Epithelial cell of proximal tubule (primary cell): ENCODE data around the gene POM121. TPM values are rescaled to one million over a fixed set of nuclear protein-coding genes. Genes with fewer than 3 reads are reported as not detected.
A peak's percentile ranks its signal among the peaks of the same experiment; 100 is the strongest.
"Not testable (repeated sequence)": the region's sequence is repeated elsewhere in the genome, so short reads cannot be mapped to it uniquely, and the experiment has no call there.

Source experiments
- DNase-seq: peaks from one replicate; pipeline ENCODE4 v3.0.0-alpha.2; 2011; ENCODE audit warnings: low read depth
- H3K4me3 ChIP-seq: 2 replicates; pipeline ENCODE4 v1.5.1; 2011; ENCODE audit warnings: low read depth, mild to moderate bottlenecking, low read length
- total RNA-seq: library from RNA; depleted of rRNA; stranded (reverse); fragments of >200 nt; gene quantifications from 2 replicates; pipeline ENCODE4 v1.2.3, GENCODE V29; 2015
- TF ChIP-seq, protein P1 (sequence below): conservative IDR thresholded peaks from 2 replicates; pipeline ENCODE4 v1.5.1; 2012; ENCODE audit warnings: low read depth, mild to moderate bottlenecking, low read length

Gene POM121
- total RNA-seq: 6.6 and 9.8 TPM in 2 replicates

DNA sequence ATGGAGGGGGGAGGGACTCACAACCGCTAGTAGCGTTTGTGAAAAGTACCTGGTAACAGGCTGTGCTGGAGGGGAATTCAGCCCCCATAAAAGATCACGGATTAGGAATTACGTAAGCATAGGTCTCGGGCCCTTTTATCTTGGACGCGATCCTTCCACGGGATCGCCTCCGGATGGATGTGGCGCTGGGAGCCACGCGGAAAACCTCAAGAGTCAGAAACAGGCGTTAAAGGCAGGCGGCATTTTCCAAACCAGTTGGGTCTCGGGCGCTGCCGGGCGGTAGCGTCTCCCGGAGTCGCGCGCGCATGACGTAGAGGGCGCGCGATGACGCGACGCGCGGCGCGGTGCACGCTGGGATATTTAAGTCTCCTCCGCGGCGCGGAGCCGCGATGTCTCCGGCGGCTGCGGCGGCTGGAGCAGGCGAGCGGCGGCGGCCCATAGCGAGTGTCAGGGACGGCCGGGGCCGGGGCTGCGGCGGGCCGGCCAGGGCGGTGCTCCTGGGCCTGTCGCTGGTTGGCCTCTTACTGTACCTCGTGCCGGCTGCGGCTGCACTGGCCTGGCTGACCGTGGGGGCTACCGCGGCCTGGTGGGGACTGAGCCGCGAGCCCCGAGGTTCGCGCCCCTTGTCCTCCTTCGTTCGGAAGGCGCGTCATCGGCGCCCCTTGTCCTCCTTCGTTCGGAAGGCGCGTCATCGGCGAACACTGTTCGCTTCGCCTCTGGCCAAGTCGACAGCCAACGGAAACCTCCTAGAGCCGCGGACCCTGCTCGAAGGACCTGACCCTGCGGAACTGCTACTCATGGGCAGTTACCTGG, at the start of gene POM121:
TSS of gene POM121 (plus strand) at position 363 of the 813 bp plus-strand sequence. CDS start at position 390, 27 bp downstream.
- TF ChIP-seq, protein P1, sequence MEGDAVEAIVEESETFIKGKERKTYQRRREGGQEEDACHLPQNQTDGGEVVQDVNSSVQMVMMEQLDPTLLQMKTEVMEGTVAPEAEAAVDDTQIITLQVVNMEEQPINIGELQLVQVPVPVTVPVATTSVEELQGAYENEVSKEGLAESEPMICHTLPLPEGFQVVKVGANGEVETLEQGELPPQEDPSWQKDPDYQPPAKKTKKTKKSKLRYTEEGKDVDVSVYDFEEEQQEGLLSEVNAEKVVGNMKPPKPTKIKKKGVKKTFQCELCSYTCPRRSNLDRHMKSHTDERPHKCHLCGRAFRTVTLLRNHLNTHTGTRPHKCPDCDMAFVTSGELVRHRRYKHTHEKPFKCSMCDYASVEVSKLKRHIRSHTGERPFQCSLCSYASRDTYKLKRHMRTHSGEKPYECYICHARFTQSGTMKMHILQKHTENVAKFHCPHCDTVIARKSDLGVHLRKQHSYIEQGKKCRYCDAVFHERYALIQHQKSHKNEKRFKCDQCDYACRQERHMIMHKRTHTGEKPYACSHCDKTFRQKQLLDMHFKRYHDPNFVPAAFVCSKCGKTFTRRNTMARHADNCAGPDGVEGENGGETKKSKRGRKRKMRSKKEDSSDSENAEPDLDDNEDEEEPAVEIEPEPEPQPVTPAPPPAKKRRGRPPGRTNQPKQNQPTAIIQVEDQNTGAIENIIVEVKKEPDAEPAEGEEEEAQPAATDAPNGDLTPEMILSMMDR: no peak
- no peak for DNase-seq
- H3K4me3 ChIP-seq: peak within 1 kb of the TSS; percentile 75

GRCh38 chr7:72879079-72879736, 45.7 kb upstream of the POM121 start:
- H3K4me3 ChIP-seq: peak overlapping the region; percentile 78
- peak; percentile 42 for DNase-seq

DNA sequence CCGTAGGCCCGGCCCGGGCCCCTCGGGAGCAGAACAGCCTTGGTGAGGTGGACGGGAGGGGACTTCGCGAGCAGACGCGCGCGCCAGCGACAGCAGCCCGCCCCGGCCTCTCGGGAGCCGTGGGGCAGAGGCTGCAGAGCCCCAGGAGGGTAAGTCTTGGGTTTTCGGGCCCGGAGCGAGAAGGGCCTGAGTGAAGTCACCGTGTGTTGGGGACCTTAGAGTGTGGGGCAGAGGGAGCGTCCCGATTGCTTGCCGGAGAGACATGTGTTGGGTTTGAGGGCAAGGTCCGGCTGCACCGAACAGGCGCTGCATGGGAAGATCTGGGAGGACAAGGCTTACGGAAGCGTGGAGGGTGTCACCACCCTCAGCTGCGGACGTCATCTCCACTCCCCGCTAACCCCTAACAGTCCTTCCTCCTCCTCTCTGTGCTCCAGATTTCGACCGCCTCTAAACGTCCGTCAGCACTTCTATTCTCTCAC, 45.1 kb upstream of the POM121 start:
- H3K4me3 ChIP-seq: peak overlapping the region; percentile 78
- DNase-seq: peak; percentile 10

DNA sequence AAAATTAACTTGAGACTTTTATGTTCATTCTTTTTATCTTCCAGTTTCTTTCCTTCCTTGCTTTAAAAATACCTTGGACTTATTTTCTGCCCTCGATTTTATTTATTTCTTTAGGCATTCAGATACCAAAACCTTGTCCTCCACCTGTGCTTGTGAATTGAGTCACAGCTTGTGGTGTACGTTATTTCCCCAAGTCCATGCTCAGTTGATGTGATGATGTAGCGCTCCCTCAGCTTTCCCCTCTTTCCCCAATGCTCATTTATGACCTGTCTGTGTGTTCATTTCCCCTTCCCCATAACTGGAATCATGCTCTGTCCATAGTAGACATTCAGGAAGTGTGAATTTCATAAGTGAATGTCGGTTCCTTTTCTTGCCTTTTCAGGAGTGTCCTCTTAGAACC, 33.1 kb upstream of the POM121 start:
- DNase-seq, H3K4me3 ChIP-seq: not testable (repeated sequence)

DNA sequence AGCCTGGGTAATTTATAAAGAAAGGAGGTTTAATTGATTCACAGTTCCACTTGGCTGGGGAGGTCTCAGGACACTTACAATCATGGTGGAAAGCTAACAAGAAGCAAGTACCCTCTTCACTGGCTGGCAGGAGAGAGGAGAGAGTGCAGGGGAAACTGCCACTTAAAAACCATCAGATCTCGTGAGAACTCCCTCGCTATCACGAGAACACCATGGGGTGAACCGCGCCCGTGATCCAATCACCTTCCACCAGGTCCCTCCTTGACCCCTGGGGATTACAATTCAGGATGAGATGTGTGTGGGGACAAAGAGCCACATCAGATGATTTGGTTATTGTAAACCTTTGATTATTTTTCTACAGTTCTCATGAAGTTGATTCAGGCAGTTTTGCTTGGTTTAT, 20.2 kb upstream of the POM121 start:
- H3K4me3 ChIP-seq: not testable (repeated sequence)

DNA sequence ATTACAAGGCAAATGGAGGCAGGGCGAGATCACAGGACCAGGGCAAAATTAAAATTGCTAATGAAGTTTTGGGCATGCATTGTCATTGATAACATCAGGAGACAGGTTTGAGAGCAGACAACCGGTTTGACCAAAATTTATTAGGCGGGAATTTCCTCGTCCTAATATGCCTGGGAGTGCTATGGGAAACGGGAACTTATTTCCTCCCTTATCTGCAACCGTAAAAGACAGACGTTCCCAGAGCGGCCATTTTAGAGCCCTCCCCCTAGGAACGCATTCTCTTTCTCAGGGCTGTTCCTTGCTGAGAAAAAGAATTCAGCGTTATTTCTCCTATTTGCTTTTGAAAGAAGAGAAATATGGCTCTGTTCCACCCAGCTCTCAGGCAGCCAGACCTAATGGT, 16.5 kb upstream of the POM121 start:
- not testable (repeated sequence) for DNase-seq, H3K4me3 ChIP-seq

More for the DNA sequence above, 20.2 kb upstream of the POM121 start:
- DNase-seq: not testable (repeated sequence)

DNA sequence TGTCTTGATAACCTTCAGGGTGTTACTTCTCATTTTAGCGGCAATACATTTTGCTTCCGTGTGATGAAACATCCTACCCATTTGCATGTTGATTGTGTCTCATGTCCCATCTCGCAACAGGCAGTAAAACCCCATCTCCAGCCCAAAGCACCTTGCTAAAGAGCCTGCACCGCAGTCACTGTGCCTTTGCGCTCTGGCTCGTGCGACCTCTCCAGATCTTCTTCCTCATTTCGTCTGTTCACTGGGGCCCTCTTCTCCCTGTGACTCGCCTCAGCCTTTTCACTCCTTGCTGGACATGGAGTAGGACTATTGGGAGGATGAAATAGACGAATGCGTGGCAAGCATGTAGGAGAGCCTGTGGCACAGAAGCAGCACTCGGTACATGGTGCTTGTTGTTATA, 13.5 kb upstream of the POM121 start:
- not testable (repeated sequence) for H3K4me3 ChIP-seq, DNase-seq

DNA sequence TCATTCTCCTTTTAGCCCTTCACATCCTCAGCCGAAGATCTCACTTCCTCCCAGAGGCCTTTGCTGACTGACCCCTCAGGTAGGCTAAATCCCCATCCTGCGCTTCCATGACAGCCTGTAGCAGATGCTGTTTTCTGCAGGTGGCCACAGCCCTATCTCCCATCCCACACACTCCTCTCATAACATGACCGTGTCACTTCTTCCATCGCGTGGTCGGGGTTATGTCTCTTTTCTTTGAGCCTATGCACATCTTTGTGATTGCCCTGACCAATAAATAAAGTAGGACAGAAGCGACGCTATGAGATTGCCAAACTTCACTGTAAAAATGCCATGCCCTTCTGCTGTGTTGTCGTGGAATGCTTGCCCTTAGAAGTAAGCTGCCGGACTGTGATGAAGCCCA, 11.1 kb upstream of the POM121 start:
- DNase-seq, H3K4me3 ChIP-seq: not testable (repeated sequence)

- peak; percentile 23 for DNase-seq
- TF ChIP-seq, protein P1: peak; percentile 69
- H3K4me3 ChIP-seq: not testable (repeated sequence)
Observed at GRCh38 chr7:72914756-72915525, 10.0 kb upstream of the POM121 start.

DNA sequence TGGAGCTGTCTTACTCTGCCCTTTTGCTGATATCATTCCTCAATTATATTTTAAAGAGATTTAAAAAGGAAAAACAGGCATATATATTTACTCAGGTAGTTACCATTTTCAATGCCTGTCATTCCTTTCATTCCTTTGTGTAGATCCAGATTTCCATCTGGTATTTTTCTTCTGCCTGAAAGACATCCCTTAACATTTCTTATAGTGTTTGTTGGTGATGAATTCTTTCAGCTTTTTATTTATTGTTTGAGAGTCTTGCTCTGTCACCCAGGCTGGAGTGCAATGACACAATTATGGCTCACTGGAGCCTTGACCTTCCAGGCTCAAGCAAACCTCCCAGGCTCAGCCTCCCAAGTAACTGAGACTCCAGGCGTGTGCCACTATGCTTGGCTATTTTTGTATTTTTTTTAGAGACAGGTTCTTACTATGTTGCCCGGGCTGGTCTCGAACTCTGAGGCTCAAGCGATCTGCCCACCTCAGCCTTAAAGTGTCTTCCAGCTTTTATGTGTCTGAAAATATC, 5.6 kb upstream of the POM121 start:
- TF ChIP-seq, protein P1: no peak
- no peak for DNase-seq
- H3K4me3 ChIP-seq: no peak overlapping the region
